Cerebellar cortex (tissue), 1 donor: ENCODE data around the gene PDGFB.
A peak's percentile ranks its signal among the peaks of the same experiment; 100 is the strongest.

Experiments used
- DNase-seq: peaks from one replicate; pipeline ENCODE4 v3.0.0-alpha.2; 2015; ENCODE audit warnings: low spot score

Gene PDGFB

GRCh38 chr22:39240831-39241793 is 3.7 kb downstream of the PDGFB start:
- DNase-seq = peak; percentile 68

GRCh38 chr22:39239561-39240423 is 5.0 kb downstream of the PDGFB start:
- no peak for DNase-seq

- DNase-seq = no peak
These were observed 5.7 kb downstream of the PDGFB start for GRCh38 chr22:39238966-39239505.

DNA sequence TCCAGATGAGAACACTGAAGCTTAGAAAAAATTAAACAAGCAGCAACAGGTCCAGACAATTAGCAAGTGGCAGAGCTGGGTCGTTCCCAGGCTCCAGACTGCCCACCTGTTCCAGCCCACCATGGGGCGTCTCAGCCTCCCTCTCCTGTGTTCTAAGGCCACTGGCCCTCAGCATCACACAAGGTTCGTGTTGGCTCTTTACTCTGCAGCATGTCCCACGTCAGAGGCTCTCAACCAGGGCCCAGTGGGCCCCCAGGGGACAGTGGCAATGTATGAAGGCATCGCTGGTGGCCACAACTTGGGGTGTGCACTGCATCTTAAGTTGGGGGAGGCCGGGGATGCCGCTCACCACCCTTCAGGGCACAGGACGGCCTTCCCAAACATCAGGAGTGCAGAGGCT is 6.2 kb downstream of the PDGFB start:
- DNase-seq = no peak

DNA sequence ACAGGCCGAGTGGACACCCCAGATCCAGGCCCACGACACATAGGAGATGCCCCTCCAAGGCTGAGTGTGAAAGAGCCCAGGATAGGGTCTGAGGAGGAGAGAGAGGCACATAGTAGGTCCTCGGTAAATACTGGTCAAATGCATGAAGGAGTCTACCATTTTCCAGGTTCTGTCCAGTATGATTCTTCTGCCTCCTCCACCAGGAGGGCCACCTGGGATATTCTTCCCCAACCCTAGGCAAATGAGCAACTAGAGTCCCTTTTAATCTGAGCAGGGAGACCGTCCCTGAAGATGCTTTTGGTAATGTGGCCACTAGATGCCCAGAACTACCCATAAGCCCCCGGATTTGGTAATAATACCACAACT is 6.7 kb downstream of the PDGFB start:
- DNase-seq = no peak

DNA sequence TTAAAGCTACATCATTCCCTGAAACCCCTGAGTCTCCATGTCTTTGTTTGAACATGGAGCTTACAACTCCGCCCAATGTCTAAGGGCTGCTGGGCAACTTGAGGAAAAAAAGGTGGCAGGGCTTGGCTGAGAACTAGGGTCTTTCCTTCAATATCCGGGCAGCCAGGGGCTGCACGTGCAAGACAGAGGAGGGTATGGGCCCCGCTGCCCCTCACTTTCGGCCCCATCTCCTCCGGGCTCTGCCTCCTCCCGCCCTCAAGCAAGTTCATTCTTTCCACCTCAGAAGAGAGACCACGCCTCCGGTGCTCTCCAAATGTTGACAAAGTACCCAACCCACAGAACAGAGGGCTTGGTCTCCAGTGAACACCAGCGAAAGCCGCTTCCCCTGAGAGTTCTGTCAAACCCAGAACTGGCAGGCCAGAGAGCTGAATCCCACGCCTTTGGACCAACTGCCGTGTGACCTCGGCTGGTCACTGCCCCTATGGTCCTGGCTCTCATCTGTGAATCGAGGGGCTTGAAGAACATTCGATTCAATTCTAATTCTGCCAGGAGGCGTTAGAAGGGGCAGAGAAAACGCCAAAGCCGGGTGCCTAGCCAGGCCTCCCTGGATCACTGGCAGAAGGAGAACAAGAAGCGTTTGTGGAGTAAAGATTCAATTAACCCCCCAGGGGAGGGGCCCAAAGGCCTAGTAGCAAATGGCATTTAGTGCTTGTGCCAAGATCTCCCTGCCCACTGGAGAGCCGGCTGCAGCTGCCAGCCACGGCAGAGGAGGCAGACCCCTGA is 7.3 kb downstream of the PDGFB start:
- DNase-seq = no peak

DNA sequence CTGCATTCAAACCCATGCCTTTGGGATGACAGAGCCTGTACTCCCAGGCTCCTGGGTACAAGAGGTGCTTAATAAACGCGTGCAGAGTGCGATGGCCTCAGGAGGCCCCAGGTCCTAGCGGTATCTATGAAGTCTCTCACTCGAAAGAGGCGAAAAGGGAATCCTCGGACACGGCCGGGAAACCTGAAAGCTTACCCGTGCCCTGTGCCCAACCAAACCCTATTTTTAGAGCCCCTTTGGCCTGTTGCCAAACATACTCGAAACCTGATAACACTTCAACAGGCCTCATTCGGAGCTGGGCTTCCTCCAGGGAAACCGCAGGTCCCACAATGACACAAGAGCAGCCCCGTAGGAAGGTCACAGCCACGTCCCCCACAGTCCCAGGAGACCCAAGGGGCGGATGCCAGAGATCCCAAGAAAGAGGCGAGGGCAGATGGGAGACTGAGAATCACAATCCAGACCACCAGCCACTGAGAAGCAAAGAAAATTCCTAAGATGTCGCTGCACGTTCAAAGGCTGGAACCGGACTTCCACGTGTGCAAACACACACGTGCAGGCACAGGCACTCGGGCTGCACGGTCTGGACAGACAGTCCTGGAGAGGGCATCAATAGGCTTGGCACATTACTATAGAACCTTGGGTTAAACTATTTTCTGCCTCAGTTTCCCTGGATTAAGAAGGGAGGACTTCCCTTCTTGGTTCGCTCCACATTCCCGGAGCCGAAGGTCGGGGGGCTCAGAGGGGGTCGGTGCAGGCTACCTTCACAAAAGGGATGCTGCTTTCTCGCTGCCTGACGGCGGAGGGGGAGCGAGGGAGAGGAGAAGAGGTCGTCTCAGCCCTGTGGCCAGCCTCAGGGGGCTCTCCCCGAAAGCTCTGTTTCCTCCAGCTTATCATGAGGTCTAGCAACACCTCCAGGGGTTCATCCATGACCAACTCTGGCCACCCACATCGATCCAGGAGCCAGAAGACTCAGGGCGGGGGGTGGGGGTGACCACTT is 8.2 kb downstream of the PDGFB start:
- DNase-seq = no peak

DNA sequence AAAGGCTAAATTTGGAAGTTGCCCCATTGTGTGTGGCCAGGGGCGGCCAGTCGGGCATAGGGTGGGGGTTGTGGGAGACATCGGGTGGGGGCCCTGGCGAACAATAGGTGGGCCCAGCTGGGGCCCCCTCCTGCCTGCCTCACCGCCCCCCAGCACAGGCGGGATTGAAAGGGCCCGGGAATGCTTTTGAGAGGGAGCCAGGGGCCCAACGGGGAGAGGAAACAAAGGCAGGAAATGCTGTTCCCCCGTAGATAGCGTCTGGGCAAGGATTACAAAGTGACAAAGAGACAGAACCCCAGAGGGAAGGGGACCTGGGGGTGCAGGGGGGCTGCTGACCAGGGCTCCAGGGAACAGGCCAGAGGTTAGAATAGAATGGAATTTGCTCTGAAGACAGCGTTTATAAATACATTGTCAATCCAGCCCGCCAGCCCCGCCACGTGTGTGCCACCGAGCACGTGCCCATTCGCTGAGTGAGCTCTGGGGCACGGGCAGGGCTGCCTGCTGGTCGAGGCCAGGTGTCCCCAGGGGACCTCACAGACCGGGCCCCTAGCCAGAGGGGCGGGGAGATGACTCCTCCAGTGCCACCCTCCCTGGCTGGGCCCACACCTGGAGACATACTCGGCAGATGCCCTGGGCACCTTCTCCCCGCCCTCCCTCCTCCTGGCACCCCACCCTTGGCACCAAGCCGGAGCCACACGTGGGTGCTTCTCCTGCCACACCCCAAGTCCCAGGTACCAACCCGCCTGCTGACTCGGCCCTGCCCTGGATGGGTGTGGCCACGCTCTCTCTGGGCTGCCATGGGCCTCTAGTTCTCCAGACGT is 9.7 kb downstream of the PDGFB start:
- no peak for DNase-seq

DNA sequence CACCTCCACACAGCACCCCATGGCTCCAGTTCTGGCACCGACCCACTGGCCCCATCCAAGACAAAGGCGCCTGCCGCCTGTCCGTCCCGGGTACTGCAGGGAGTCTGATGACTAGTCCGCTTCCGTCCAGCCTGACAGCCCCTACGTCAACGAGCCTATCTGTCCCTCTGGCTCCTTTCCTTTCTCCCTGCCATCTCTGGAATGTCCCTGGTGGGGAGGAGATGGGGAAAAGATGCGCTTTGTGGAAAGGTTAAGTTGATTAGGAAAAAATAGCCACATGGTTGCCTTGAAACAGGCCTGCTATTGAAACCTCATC is 10.4 kb downstream of the PDGFB start:
- DNase-seq = no peak

- DNase-seq = no peak
These were observed 10.9 kb downstream of the PDGFB start for GRCh38 chr22:39233710-39234471.

GRCh38 chr22:39232806-39233709 is 11.7 kb downstream of the PDGFB start:
- DNase-seq = no peak

DNA sequence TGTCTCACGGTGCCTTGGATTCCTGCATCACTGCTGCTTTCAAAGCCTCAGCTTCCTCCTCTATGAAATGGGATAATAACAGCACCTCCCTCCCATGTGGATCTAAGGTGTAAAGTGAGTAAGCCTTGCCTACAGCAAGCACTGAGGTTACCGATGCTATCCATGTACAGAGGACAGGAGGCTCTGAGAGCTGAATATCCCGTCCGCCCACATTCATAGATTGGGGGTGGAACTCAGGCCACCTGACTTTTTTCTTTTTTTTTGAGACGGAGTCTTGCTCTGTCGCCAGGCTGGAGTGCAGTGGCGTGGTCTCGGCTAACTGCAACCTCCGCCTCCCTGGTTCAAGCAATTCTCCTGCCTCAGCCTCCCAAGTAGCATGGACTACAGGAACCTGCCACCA is 12.5 kb downstream of the PDGFB start:
- DNase-seq = no peak

- no peak for DNase-seq
These were observed 13.4 kb downstream of the PDGFB start for GRCh38 chr22:39231197-39231950.

GRCh38 chr22:39230261-39231196 is 14.3 kb downstream of the PDGFB start:
- DNase-seq = no peak

DNA sequence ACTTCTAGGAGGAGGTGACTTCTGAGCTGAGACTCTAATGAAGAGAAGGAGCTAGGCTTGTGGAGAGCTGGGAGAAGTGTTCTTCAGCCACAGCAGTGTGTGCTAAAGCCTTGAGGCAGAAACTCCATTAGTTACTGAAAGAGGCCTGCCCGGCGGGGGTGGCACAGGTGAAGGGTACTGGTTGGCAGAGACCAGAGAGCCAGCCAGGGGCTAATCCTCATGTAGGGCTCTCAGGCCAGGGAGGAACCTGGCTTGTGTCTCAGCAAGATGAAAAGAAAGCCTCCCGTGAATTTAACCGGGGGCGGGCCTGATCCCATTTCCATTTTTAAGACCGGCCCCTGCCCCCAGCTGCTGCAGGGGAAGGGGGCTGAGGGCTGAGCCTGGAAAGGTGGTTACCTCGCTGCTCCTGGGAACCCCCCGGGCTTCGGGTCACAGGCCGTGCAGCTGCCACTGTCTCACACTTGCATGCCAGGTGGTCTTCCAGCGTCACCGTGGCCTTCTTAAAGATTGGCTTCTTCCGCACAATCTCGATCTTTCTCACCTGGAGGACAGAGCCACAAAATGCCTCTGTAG is 15.0 kb downstream of the PDGFB start:
- no peak for DNase-seq

DNA sequence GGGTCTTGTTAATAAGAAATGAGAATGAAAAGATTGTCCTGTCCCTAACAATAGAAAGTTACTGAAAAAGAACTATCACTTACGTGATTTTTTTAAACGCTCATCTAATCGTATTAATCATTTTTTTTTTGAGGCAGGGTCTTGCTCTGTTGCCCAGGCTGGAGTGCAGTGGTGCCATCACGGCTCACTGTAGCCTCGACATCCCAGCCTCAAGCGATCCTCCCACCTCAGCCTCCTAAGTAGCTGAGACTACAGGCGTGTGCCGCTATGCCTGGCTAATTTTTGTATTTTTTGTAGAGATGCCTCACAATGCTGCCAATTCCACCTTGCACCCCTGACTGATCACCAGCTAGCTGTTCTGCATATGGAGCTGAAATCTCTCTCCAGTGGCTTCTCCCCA is 15.7 kb downstream of the PDGFB start:
- DNase-seq = no peak
